ENCODE data around the gene KIAA1671. TPM values are rescaled to one million over a fixed set of nuclear protein-coding genes. Genes with fewer than 3 reads are reported as not detected.

The KIAA1671 gene
- total and polyA plus RNA-seq, 2 of the 13 experiments (the other 11 are each of a cell fraction or from before 2014, with no cell fraction given), result 13.5 to 13.6 TPM

DNA sequence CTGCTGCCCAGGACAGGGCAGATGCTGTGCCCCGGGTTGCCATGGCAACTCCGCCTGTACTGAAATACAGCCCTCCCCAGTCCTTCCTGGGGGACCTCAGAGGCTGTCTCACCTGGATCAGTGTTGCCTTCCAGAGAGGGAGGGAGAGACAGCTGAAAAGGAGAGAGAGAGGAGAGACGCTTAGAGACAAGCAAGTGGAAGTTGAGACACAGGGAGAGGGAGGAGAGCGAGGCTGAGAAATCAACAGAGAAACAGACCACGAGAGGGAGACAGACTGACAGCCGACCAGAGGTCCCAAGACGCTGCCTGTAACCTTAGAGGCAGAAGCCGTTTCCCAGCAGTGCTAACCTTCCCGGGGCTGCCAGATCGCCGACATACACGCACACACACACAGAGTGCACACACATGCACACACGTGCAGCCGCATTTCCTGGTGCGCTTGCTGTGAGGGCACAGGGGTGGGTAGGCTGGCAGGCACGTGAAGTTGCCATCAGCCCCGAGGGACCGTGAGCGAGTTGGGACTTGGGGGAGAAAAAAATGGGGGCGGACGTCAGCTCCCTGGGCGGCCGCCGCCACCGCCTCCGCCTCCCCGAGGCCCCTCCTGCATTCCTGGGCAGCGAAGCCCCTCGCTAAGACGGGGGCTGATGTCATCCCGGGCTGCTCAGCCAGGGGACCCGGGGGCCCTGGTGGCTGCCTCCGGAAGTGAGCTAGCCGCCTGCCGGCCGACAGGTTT lies 158.5 kb downstream of the KIAA1671 start (continued):
- TF ChIP-seq, protein P1, sequence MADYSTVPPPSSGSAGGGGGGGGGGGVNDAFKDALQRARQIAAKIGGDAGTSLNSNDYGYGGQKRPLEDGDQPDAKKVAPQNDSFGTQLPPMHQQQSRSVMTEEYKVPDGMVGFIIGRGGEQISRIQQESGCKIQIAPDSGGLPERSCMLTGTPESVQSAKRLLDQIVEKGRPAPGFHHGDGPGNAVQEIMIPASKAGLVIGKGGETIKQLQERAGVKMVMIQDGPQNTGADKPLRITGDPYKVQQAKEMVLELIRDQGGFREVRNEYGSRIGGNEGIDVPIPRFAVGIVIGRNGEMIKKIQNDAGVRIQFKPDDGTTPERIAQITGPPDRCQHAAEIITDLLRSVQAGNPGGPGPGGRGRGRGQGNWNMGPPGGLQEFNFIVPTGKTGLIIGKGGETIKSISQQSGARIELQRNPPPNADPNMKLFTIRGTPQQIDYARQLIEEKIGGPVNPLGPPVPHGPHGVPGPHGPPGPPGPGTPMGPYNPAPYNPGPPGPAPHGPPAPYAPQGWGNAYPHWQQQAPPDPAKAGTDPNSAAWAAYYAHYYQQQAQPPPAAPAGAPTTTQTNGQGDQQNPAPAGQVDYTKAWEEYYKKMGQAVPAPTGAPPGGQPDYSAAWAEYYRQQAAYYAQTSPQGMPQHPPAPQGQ (CRISPR knock-in tag; IDR thresholded peaks at IDR 0.05; ENCODE audit: borderline replicate concordance), result no peak
- peak; percentile 54 for TF ChIP-seq ZNF589 (CRISPR knock-in tag; conservative IDR thresholded peaks at IDR 0.05)
- no peak for TF ChIP-seq SRY (CRISPR knock-in tag; IDR thresholded peaks at IDR 0.05)
- TF ChIP-seq, protein P2, sequence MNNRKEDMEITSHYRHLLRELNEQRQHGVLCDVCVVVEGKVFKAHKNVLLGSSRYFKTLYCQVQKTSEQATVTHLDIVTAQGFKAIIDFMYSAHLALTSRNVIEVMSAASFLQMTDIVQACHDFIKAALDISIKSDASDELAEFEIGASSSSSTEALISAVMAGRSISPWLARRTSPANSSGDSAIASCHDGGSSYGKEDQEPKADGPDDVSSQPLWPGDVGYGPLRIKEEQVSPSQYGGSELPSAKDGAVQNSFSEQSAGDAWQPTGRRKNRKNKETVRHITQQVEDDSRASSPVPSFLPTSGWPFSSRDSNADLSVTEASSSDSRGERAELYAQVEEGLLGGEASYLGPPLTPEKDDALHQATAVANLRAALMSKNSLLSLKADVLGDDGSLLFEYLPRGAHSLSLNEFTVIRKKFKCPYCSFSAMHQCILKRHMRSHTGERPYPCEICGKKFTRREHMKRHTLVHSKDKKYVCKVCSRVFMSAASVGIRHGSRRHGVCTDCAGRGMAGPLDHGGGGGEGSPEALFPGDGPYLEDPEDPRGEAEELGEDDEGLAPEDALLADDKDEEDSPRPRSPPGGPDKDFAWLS (CRISPR knock-in tag; IDR thresholded peaks at IDR 0.05; ENCODE audit: borderline replicate concordance), result no peak
- TF ChIP-seq TBL1XR1 (IDR thresholded peaks at IDR 0.05; ENCODE audit: borderline replicate concordance, low read length, partially characterized antibody), result no peak
- TF ChIP-seq ZNF766 (CRISPR knock-in tag; IDR thresholded peaks at IDR 0.05; ENCODE audit: borderline replicate concordance), result no peak
- TF ChIP-seq, protein P3, sequence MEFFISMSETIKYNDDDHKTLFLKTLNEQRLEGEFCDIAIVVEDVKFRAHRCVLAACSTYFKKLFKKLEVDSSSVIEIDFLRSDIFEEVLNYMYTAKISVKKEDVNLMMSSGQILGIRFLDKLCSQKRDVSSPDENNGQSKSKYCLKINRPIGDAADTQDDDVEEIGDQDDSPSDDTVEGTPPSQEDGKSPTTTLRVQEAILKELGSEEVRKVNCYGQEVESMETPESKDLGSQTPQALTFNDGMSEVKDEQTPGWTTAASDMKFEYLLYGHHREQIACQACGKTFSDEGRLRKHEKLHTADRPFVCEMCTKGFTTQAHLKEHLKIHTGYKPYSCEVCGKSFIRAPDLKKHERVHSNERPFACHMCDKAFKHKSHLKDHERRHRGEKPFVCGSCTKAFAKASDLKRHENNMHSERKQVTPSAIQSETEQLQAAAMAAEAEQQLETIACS (CRISPR knock-in tag; IDR thresholded peaks at IDR 0.05), result no peak
- TF ChIP-seq, protein P4, sequence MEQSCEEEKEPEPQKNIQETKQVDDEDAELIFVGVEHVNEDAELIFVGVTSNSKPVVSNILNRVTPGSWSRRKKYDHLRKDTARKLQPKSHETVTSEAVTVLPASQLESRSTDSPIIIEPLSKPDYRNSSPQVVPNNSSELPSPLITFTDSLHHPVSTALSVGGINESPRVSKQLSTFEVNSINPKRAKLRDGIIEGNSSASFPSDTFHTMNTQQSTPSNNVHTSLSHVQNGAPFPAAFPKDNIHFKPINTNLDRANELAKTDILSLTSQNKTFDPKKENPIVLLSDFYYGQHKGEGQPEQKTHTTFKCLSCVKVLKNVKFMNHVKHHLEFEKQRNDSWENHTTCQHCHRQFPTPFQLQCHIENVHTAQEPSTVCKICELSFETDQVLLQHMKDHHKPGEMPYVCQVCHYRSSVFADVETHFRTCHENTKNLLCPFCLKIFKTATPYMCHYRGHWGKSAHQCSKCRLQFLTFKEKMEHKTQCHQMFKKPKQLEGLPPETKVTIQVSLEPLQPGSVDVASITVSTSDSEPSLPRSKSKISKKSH (CRISPR knock-in tag; IDR thresholded peaks at IDR 0.05; ENCODE audit: borderline replicate concordance), result peak; percentile 91
- TF ChIP-seq MBNL3 (CRISPR knock-in tag; conservative IDR thresholded peaks at IDR 0.05), result no peak
- TF ChIP-seq ZNF556 (CRISPR knock-in tag; IDR thresholded peaks at IDR 0.05; ENCODE audit: borderline replicate concordance), result no peak
- TF ChIP-seq KLF9 (CRISPR knock-in tag; IDR thresholded peaks at IDR 0.05; ENCODE audit: low read depth), result no peak
- TF ChIP-seq HMGXB3 (CRISPR knock-in tag; IDR thresholded peaks at IDR 0.05; ENCODE audit: borderline replicate concordance), result no peak
- no peak for TF ChIP-seq MED8 (CRISPR knock-in tag; IDR thresholded peaks at IDR 0.05; ENCODE audit: insufficient replicate concordance)
- TF ChIP-seq FOXA3 (CRISPR knock-in tag; IDR thresholded peaks at IDR 0.05), result 0 out of 2 replicates have a peak, but pooled peaks have one; percentile 8
- TF ChIP-seq SRSF1 (optimal IDR thresholded peaks at IDR 0.05; ENCODE audit: low read depth, low read length), result no peak
- TF ChIP-seq ZNF749 (CRISPR knock-in tag; IDR thresholded peaks at IDR 0.05; ENCODE audit: borderline replicate concordance), result no peak
- TF ChIP-seq HOXA7 (CRISPR knock-in tag; IDR thresholded peaks at IDR 0.05), result no peak
- no peak for TF ChIP-seq AHR (CRISPR knock-in tag; IDR thresholded peaks at IDR 0.05)
